Suprapubic skin (tissue), 4 donors: ENCODE results near the gene ADAMTS12. TPM values are rescaled to one million over a fixed set of nuclear protein-coding genes. Genes with fewer than 3 reads are reported as not detected.

ENCODE experiments used
- DNase-seq, 2 donors: peaks; one replicate each; pipeline ENCODE4 v3.0.0-alpha.2; 2019; ENCODE audit warnings: low spot score in 2 of 2
- H3K27ac ChIP-seq: fragments of 200-600 bp; sonication (generic); one replicate; pipeline ENCODE4 v1.5.1; 2019
- H3K27me3 ChIP-seq: fragments of 200-600 bp; sonication (generic); one replicate; pipeline ENCODE4 v1.5.1; 2019
- H3K36me3 ChIP-seq: fragments of 200-600 bp; sonication (generic); one replicate; pipeline ENCODE4 v1.5.1; 2019
- H3K4me1 ChIP-seq: fragments of 200-600 bp; sonication (generic); one replicate; pipeline ENCODE4 v1.5.1; 2019
- H3K4me3 ChIP-seq: fragments of 200-600 bp; sonication (generic); one replicate; pipeline ENCODE4 v1.5.1; 2019; ENCODE audit warnings: mild to moderate bottlenecking
- H3K9me3 ChIP-seq: fragments of 200-600 bp; sonication (generic); one replicate; pipeline ENCODE4 v1.5.1; 2019
- EP300 ChIP-seq: sonication (generic); formaldehyde crosslinking; IDR thresholded peaks from one replicate; pipeline ENCODE4 v1.6.1; 2017; ENCODE audit warnings: antibody characterized with exemption
- POLR2A ChIP-seq, 2 donors: fragments of 450-650 bp; IDR thresholded peaks; one replicate each; pipeline ENCODE4 v1.6.1; 2017; ENCODE audit warnings: antibody characterized with exemption in 2 of 2, mild to moderate bottlenecking in 2 of 2, moderate library complexity in 2 of 2
- POLR2AphosphoS5 ChIP-seq, 3 donors: sonication (generic); formaldehyde crosslinking; IDR thresholded peaks; one replicate each; pipeline ENCODE4 v1.6.1; 2017; ENCODE audit warnings: antibody characterized with exemption in 3 of 3
- WGBS: methylation state at CpG from one replicate; pipeline ENCODE4 v1.1.5; 2018; 5-methylcytosine and 5-hydroxymethylcytosine counted together
- total RNA-seq, 4 donors: library from RNA; depleted of rRNA; stranded (reverse); fragments of >200 nt; gene quantifications; one replicate each; pipeline ENCODE4 v1.1.0, GENCODE V29; 2016
- TF ChIP-seq, protein P1 (sequence below), 2 donors: fragments of 200-600 bp in 1 of 2; fragments of 450-650 bp in 1 of 2; sonication (generic) in 1 of 2; IDR thresholded peaks; one replicate each; pipeline ENCODE4 v1.5.1; 2016 to 2019; ENCODE audit warnings: antibody characterized with exemption in 2 of 2, mild to moderate bottlenecking in 1 of 2, moderate library complexity in 1 of 2

The ADAMTS12 gene
- total RNA-seq, 4 donors from 2014 or later, result 0.26 to 1.3 (median 0.57) TPM

DNA sequence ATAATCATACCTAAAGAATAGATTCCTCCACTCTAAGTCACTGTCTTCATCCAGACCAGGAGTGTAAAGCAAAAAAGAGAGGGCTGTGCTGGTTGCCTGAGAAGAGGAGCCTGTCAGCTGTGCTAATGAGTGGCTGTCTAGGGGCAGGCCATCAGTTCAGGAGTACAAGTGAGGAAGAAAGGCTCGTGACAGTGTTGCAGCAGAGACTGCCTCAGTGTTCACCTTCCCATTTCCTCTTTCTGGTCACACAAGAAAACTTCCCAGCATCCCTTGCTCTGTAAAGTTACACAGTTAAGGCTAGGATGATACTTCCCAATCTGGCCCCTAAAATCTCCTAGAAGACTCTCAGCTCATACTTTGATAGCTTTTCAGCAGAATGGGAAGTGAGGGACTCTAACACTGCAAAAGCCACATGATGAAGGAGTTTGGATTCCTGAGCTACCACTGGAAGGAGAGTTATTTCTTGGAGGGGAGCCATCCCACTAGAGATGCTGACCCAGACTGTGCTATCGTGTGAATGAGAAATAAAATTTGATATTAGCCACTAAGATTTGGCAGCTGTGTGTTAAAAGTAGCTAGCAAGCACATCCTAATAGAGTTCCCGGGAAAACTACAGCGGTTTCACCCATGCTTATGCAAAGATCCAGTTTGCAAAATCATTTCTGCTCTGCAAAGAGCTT is 67.1 kb downstream of the ADAMTS12 start:
- Histone ChIP-seq H3K9me3 (no peaks in the 10 kb centered on the region), H3K36me3 (no peaks in the 10 kb centered on the region), H3K4me1 (no peaks in the 10 kb centered on the region), H3K27me3 (no peaks in the 10 kb centered on the region), H3K4me3 (no peak overlapping the region), H3K27ac (no peak overlapping the region)
- 74% methylated on average over 4 of the region's 4 CpGs for WGBS
- no peak for TF ChIP-seq POLR2A (IDR thresholded peaks at IDR 0.05)
- no peak for TF ChIP-seq POLR2AphosphoS5 (IDR thresholded peaks at IDR 0.05)
- TF ChIP-seq, protein P1, sequence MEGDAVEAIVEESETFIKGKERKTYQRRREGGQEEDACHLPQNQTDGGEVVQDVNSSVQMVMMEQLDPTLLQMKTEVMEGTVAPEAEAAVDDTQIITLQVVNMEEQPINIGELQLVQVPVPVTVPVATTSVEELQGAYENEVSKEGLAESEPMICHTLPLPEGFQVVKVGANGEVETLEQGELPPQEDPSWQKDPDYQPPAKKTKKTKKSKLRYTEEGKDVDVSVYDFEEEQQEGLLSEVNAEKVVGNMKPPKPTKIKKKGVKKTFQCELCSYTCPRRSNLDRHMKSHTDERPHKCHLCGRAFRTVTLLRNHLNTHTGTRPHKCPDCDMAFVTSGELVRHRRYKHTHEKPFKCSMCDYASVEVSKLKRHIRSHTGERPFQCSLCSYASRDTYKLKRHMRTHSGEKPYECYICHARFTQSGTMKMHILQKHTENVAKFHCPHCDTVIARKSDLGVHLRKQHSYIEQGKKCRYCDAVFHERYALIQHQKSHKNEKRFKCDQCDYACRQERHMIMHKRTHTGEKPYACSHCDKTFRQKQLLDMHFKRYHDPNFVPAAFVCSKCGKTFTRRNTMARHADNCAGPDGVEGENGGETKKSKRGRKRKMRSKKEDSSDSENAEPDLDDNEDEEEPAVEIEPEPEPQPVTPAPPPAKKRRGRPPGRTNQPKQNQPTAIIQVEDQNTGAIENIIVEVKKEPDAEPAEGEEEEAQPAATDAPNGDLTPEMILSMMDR (IDR thresholded peaks at IDR 0.05), result no peak
- no peak for TF ChIP-seq EP300
- no peak for DNase-seq

DNA sequence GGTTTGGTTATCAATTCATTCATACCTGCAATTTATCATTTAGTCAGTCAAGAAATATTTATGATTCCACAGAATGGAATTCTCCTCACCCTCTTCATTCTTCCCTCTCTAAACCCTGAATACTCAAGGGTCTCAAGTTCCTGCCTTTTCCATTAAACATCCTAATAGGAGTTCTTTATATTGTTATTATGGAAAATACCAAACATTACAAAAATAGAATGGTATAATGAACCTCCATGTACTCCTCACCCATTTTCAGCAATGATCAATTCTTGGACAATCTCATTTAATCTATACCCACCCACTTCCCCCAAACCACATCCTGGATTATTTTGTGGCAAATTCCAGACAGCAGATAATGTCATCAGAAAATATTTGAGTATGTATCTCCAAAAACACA is 74.5 kb downstream of the ADAMTS12 start:
- Histone ChIP-seq H3K4me1 (no peaks in the 10 kb centered on the region), H3K36me3 (no peaks in the 10 kb centered on the region), H3K27me3 (no peaks in the 10 kb centered on the region), H3K27ac (no peak overlapping the region), H3K4me3 (no peak overlapping the region), H3K9me3 (no peaks in the 10 kb centered on the region)
- no peak for TF ChIP-seq POLR2AphosphoS5 (IDR thresholded peaks at IDR 0.05)
- no peak for TF ChIP-seq EP300
- TF ChIP-seq, protein P1 (IDR thresholded peaks at IDR 0.05), result no peak
- TF ChIP-seq POLR2A (IDR thresholded peaks at IDR 0.05), result no peak
- no peak for DNase-seq

DNA sequence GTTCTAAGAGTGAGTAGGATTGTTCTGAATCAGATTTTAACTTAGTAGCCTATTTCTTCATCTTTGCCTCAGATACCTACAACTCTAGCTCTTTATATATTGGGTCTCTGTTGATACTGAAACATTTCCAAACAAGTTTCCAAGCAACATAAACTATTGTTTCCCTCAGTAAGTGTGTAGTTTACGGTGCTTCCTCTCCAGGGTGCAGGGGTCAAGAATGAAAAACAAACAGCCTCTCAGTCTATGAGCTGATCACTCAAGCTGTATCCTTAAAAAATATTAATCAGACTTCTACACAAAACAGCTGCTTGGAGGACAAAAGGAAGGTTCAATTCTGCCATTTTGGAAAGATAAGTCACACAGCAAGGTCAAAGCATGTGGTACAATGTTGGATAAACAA is 75.0 kb downstream of the ADAMTS12 start:
- no peak for DNase-seq
- Histone ChIP-seq H3K4me1 (no peaks in the 10 kb centered on the region), H3K36me3 (no peaks in the 10 kb centered on the region), H3K4me3 (no peak overlapping the region), H3K9me3 (no peaks in the 10 kb centered on the region), H3K27ac (no peak overlapping the region), H3K27me3 (no peaks in the 10 kb centered on the region)
- TF ChIP-seq POLR2AphosphoS5 (IDR thresholded peaks at IDR 0.05) (no peak), EP300 (no peak), POLR2A (IDR thresholded peaks at IDR 0.05) (no peak)
- TF ChIP-seq, protein P1 (IDR thresholded peaks at IDR 0.05), result no peak
- WGBS, result 56% methylated on average over 1 of the region's 1 CpG

DNA sequence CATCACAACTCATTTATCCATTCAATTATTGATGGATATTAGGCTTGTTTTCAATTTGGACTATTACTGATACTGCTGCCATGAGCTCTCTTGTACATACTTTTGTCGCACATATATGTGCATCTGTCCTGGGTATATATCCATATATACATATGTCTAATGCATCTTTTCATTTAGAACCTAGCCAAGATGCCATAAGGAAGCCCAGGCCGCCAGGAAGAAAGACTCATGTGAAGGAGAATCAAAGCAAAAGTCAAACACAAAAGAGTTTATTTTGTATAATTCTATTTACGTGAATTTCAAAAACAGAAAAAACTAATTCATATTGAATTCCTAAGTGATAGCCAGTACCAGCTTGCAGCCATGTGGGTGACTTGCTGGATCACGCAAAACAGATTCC is 79.0 kb downstream of the ADAMTS12 start:
- H3K27ac ChIP-seq, result no peak overlapping the region
- no peak overlapping the region for H3K4me3 ChIP-seq
- TF ChIP-seq, protein P1 (IDR thresholded peaks at IDR 0.05), result no peak
- TF ChIP-seq POLR2A (IDR thresholded peaks at IDR 0.05) (no peak), POLR2AphosphoS5 (IDR thresholded peaks at IDR 0.05) (no peak), EP300 (no peak)
- no peaks in the 10 kb centered on the region for H3K36me3 ChIP-seq
- WGBS, result 60% methylated on average over 4 of the region's 4 CpGs
- H3K27me3 ChIP-seq, result no peaks in the 10 kb centered on the region
- H3K4me1 ChIP-seq, result no peaks in the 10 kb centered on the region
- H3K9me3 ChIP-seq, result no peaks in the 10 kb centered on the region
- DNase-seq, result no peak

DNA sequence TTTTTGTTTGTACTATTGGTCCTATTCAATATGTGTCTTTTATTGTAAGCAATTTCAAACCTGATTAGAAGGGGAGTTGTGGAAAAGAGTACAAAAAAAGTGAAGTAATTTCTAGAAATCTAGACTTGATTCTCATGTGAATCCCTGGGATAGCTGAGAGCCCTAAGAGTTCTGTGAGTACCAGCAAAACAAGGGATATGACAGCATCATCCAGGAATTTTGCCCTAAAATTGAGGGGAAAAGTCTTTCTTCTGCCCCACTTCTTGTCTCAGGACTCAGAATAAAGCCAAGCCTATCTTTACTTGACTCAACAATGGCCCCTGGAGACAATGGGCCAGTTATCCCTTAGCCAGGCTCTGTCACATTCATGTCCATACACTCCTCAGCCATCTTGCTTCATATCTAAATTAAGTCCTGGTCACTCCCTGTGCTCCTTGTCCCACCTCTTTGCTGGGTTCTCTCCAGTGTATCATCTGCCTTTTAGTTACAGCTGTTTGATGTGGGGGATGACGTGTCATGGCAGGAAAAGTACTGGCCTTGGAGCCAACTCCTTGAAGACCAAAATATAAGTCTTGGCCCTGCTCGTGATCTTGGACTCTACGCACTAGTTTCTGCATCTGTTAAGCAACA is 81.2 kb downstream of the ADAMTS12 start:
- Histone ChIP-seq H3K4me1 (no peaks in the 10 kb centered on the region), H3K4me3 (no peak overlapping the region), H3K36me3 (no peaks in the 10 kb centered on the region), H3K27ac (no peak overlapping the region), H3K27me3 (no peaks in the 10 kb centered on the region), H3K9me3 (no peaks in the 10 kb centered on the region)
- TF ChIP-seq, protein P1 (IDR thresholded peaks at IDR 0.05), result no peak
- TF ChIP-seq POLR2AphosphoS5 (IDR thresholded peaks at IDR 0.05) (no peak), EP300 (no peak), POLR2A (IDR thresholded peaks at IDR 0.05) (no peak)
- 80% methylated on average over 3 of the region's 3 CpGs for WGBS
- DNase-seq, result peak in 1 of 2 donors; percentile 58
